ENCODE measurements around the gene TBATA.
"Not testable (repeated sequence)": the region's sequence is repeated elsewhere in the genome, so short reads cannot be mapped to it uniquely, and the experiment has no call there.

TBATA gene

DNA sequence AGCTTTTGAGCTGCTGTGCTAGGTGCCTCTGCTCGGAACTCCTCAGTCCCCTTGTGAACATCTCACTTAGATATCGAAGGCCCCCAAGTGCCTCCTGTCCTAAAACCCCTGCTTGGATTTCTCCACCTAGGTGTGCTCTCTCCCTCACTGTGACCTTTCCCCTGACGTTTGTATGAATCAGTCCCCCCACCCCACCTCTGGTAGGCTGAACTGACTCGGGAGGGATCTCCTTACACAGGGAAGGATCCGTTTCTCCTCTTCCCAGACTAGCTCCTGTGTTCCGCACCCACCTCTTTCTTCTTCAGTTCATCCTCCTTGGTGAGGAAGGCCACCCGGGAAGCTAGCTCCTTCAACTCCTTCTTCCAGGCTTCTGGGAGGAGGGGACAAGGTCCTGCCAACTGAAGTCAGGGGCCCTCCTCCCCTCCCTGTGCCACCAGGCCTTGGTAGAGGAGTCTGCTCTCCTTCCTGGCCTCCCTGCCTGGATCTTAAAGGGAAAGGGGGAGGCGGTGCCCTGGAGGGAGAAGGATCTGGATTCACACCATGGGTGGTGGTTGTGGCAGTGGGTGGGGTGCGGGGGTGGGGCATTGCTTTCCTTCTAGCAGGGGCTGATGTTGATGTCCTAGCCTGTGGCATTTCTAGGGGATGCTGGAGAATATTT lies 6.8 kb downstream of the TBATA start:
- DNase-seq (ENCODE audit: low read depth in 2 of 2): no peak

DNA sequence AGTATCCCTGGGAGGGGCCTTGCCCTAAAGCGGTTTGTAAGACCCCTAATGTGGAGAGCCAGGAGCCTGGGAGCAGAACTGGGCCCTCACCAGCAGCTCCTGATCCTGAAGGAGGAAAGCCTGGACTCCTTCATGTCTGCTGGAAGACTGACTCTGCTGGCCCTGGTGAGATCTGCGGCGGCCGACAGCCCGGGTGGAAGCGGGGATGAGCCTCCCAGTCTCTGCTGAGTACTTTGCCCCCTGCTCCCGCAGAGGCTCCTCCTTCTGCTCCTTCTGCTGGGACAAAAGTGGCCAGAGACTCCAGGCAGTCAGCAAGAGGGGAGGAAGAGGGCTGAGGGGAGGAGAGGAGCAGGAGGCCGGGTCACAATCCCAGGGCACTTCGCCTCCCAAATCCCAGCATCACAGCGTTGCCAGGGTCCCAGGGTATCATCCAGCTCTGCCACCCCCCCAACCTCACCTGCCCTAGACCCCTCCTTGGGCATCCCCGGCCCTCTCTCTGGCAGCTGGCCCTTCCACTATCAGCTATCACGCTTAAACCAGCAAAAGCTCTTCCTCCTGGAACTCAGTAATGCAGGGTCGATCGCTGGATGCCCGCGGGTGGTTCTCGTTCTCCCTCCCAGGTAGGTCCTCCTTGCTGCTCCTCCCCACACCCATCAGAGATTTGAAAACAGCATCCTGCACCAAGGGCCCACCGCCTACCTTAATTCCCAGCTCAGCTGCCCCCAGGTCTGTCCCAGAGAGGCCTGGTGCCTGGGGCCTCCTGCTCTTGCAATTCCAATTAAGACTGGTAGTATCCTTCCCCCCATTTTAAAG lies 7.9 kb downstream of the TBATA start:
- DNase-seq (ENCODE audit: low read depth in 2 of 2): no peak

DNA sequence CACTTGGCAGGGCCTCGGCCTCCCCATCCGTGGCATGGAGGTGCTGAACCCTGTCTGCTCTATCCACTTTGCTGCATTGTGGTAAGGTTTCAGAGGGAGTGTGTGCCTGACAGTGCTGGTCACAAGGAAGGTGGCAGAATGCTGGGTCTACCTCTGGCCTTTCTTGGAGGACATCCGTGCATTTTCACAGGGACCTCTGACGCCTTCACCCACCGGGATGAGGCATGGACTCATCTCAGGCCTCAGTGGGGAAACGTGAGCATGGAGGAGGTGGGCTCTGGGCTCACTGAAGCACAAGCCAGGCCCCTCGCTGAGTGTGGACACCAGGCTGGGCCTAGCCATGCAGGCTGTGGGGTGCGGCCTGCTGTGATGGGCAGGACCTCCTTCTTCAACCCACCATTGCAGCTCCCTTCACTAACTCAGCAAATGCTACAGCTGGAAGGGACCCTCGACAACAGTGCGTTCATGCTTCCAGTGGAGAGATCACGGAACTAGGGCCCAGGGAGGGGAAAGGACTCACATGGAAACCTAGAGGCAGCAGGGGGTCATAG lies 8.6 kb downstream of the TBATA start:
- DNase-seq (ENCODE audit: low read depth in 2 of 2): no peak

DNA sequence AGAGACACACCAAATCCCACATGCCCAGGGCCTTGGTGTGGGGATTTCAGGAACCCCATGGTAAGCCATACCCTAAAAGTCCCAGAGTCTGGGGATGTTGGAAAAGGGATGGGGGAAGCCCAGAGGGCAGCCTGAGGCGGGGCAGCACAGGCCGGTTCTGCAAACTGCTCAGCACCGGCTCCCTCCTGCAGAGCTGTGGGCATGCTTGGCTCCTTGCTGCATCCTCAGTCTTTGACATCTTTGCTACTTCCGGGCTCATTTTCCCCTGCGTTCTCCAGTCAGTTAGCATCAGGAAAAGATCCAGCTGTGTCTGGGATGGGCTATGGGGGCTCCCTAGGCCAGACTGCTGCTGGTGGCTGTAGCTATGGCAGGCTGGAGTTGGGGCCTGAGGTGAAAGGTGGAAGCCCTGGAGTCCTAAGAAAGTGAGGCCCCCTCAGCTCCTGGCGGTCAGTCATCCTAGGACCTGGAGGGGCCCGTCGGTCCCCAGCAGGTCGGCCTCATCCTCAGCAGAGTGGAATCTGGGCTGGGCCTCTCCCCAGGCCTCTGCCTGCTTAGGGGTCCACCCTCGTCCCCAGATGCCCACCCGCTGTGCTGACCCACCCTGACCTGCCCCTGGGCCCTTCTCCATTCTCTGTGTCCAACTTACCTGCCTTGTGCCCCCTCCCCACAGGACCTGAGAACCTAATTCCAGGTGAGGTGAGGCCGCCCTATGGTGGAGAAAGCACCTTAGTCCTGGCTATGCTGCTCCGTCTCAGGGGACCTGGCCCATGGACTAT lies 9.3 kb downstream of the TBATA start:
- DNase-seq (ENCODE audit: low read depth in 2 of 2): no peak

DNA sequence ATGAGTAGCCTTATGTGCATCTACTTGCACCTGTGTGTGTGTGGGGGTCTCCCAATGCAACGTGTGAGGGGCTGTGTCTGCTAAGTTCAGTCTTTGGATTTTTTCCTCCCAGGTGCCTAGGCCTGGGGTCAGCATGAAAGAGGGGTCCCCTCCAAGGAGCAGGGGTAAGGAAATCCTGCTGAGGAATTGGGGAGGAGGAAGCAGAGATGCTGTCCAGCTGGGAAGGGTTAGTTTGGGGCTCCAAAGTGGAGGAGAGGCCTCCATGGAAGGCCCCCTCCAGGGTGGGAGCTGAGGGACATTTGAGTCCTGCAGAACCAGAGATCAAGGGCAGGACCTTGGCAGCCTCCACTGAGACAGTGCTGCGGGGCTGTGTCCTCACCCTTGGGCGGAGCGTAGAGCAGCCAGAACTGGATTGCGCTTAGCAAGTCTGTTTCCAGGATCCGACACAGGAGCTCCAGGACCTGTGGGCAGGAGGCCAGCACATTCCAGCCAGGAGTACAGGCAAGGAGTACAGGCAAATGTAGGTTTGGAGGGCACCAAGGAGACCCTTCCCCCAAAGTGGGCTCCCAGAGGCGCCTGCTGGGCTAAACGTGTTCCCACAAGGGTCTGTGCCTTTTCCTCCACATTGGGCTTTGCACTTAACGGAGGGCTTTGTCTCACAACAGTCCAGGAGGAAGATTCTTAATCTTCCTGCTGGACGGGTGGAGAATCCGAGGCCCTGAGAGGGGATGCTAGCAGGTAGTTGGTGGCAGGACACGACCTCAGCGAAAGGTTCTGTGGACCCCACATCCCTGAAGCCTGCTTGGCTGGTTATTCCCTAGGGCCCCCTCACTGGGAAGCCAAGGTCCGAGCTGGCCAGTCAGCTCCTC lies 10.1 kb downstream of the TBATA start:
- DNase-seq (ENCODE audit: low read depth in 2 of 2): no peak

DNA sequence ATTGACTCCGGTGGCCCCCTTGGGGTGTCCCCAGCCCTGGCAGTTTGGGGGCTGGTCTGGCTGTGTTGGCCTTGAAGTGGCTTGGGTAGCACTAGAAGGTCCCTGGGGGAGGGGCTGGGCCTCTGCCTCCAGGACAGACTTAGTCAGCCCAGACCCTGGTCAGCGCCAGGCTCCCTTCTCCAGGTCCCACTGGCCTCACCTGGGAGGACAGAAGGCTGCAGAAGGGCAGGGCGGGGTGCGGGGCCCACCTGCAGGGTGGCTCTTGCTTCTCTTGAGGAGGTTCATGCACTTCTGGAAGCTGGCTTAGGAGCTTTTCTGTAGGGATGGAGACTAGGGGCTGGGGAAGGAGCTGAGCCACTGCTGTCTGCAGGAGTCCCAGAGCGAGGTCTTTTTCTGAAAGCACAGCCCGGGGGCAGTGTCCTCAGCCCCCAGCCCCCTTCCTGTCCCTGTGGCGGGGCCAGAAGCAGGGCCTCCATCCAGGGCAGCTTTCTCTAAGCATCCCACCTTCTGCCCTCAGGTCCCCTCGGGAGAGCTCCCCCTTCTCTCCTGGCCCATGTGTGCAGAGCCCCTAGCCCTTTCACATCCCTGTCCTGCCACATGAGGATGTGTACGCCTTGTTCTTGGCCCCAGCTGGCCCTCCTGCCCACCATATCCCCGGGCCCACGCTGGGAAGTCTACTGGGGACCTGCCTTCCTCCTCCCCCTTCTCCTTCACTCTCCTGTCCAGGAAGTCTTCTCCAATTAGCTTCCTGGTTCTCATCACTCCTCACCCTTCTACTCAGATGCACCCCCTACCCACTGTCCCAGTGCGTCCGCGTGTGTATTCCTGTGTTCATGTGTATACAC lies 11.0 kb downstream of the TBATA start:
- no peak for DNase-seq (ENCODE audit: low read depth in 2 of 2)

DNA sequence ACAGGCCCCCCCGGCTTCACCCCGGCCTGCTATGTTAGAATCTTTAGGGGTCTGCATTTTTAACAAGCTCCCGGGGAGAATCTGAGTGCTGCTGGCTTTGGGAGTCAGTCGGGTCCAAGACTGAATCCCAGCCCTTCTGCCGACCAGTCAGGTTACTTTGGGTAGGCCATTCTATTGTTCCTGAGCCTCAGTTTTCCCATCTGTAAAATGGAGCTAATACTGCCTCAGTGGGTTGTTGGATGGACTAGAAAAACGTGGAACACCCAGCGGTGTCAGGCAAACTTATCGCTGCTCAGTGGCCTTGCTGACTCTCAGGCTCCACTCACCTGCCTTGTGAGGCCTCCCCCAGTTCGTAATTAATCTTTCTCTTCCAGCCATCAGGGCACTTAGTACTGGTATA lies 11.7 kb downstream of the TBATA start:
- no peak for DNase-seq (ENCODE audit: low read depth in 2 of 2)

DNA sequence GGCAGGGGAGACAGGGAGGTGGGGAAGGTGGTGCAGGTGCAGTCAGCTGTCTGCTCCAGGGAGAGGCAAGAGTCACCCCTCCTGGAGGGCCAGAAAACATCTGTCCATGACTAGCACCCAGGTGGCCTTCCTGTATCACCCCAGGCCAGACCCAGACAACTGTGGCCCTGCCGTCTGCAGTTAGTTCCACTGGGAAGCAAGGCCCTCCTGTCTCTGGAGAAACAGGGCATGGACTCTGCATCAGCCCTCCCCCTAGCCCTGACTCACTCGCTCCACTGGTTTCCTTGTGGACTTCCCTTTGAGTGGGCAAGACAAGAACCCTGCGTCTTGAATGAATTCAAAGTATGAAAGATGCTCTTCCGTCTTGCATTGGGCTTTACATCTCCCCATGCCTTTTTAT lies 12.6 kb downstream of the TBATA start:
- no peak for DNase-seq (ENCODE audit: low read depth in 2 of 2)

DNA sequence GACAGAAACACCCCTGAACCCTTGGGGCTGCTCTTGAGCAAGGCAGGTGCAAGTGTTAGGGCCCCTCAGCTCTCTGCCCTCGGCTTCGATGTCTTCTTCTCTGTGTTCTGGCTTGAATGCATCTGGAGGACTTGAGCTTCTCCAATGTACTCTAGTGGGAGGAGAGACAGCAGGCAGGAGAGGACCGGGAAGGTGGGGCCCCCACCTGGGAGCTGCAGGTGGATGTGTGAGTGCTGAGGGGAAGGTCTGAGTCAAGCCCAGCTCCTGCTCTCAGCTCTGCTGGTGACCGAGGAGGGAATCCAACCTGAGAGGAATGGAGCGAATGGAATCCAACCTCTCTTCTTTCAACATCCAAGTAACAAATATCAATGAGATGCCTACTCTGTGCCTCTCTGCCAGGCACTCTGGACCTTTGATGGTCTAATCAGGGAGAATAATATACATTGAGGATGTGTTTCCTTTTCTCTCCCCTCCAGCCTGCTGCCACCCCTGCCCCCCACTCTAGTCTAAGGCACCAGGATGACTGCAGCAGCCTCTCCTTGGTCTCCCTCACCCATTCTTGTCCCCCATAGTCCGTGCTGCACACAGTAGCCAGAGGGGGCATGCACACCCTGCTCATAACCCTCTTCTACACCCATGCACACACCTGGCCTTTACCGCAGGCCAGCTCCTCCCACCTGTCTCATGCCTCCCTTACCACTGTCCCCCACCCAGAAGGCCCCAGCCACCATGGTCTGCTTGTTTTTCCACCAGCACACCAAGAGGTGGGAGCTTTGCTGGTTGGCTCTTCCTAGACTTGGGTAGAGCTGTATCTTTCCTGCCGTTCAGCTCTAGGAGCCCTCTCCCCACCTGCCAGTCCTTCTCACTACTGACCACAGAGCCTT lies 13.6 kb downstream of the TBATA start:
- no peak for DNase-seq (ENCODE audit: low read depth in 2 of 2)

DNA sequence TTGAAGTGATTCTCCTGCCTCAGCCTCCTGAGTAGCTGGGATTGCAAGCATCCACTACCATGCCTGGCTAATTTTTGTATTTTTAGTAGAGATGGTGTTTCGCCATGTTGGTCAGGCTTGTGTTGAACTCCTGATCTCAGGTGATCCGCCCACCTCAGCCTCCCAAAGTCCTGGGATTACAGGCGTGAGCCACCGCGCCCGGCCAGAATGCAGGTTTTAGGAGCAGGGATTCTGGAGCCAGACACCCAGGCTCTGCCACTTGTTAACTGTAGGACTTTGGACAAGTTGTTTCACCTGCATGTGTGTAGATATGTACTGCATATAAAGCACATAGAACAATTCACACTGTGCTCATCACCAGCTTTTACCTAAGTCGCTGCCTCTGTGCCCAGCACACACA lies 14.7 kb downstream of the TBATA start:
- not testable (repeated sequence) for DNase-seq (ENCODE audit: low read depth in 2 of 2)

DNA sequence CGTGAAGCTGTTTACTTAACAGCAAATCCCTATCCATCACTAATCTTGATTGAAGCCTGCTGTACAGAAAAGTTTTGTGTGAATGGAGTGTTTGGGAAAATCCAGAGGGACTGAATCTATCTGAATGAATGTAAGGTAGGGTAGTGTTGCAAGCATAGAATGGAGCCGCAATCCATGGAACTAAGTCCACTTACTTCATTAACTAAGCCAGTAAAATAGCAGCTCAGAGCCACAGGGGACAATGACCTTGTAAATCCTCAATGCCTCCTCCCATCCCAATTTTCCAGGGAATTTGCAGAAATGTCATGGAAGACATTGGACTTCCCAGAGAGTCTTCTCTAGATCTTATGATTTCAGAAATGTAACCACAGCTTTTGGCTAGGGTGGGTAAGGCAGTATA lies 15.2 kb downstream of the TBATA start:
- DNase-seq (ENCODE audit: low read depth in 2 of 2): no peak

DNA sequence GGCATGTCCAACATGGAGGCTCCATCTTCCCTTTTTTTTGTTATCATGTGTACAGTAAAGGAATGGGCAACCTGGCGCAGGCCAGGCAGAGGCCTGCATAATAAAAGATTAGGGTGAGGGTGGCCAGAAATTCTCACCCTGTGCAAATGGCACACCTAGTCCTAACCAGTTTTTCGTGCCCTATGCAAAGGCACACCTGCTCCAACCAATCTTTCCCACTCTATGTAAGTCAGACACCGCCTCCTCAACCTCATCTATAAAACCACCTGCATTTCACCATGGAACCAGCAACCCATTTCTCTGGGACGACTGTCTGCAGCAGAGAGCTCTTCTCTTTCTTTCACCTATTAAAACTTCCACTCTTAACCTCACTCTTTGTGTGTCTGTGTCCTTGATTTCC lies 16.1 kb downstream of the TBATA start:
- DNase-seq (ENCODE audit: low read depth in 2 of 2): no peak

DNA sequence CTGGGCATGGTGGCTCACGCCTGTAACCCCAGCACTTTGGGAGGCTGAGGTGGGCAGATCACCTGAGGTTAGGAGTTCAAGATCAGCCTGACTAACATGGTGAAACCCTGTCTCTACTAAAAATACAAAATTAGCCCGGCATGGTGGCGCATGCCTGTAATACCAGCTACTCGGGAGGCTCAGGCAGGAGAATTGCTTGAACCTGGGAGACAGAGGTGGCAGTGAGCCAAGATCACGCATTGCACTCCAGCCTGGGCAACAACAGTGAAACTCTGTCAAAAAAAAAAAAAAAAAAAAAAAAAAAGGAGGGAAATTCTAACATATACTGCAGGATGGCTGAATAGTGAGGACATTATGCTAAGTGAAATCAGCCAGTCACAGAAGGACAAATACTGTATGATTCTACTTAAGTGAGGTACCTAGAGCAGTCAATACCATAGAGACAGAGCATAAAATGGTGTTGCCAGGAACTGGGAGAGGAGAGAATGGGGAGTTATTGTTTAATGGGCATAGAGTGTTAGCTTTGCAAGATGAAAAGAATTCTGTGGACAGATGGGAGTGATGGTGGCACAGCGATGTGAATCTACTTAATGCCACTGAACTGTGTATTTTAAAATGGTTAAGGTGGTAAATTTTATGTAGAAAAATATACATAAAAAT lies 17.0 kb downstream of the TBATA start:
- not testable (repeated sequence) for DNase-seq (ENCODE audit: low read depth in 2 of 2)

DNA sequence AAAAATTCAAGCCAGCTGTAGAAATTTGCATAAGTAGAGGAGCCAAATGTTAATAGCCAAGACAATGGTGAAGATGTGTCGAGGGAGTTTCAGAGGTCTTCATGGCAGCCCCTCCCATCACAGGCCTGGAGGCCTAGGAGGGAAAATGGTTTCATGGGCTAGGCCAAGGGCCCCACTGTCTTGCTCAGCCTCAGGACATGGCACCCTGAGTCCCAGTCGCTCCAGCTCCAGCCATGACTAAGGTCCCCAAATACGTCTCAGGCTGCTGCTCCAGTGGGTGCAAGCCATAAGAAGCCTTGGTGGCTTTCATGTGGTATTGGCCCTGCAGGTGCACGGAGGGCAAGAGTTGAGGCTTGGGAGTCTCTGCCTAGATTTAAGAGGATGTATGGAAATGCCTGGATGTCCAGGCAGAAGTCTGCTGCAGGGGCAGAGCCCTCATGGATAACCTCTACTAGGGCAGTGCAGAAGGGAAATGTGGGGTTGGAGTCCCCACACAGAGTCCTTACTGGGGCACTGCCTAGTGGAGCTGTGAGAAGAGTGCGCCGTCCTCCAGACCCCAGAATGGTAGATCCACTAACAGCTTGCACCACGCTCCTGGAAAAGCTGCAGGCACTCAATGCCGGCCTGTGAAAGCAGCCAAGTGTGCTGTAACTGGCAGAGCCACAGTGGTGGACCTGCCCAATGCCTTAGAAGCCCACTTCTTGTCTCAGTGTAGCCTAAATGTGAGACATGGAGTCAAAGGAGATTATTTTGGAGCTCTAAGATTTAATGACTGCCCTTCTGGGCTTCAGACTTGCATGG lies 19.2 kb downstream of the TBATA start:
- DNase-seq (ENCODE audit: low read depth in 2 of 2): no peak

DNA sequence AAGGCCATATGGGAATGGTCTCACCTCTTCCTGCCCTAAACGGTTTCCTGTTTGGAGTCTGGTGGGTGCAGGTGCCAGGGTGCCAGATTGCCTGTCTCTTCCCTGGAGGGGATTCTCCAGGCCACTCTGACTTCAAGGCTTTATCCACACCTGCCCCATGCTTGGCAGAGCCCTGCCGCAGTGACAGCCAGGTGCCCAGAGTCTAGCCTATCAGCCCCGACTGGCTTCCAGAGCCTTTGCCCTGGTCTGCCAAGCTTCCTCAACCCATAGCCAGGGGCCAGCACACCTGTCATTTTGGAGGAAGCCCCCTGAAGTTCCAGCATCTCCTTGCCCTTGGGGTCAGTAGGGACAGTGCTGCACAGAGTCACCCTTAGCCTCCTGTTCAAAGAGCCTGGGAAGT lies 21.6 kb downstream of the TBATA start:
- DNase-seq (ENCODE audit: low read depth in 2 of 2): no peak

DNA sequence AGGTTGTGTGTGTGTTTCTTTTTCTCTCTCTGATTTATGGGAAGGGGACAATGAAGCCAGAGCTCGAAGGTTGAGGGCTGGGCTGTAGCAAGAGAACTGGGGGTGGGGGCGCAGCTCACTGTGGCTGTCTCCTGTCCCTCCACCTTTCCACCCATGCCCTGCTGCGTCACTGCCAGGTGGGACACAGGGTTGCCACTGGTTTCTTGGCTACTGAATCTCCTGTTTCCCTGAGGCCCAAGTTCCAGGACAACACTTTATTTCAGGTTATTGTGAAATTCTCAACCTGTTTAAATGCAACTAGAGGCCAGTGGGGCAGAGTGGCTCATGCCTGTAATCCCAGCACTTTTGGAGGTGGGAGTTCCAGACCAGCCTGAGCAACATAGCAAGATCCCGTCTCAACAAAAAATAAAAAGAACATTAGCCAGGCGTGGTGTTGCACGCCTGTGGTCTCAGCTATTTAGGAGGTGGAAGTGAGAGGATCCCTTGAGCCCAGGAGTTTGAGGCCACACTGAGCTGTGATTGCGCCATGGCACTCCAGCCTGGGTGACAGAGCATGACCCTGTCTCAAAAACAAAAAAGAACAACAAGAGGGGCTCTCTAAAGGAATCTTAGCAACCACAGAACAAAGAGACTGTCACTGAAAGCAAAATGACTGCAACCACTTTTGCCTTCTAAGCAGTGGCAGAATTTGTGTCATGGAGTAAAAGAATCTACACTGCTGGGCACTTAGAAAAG lies 22.6 kb downstream of the TBATA start:
- no peak for DNase-seq (ENCODE audit: low read depth in 2 of 2)

DNA sequence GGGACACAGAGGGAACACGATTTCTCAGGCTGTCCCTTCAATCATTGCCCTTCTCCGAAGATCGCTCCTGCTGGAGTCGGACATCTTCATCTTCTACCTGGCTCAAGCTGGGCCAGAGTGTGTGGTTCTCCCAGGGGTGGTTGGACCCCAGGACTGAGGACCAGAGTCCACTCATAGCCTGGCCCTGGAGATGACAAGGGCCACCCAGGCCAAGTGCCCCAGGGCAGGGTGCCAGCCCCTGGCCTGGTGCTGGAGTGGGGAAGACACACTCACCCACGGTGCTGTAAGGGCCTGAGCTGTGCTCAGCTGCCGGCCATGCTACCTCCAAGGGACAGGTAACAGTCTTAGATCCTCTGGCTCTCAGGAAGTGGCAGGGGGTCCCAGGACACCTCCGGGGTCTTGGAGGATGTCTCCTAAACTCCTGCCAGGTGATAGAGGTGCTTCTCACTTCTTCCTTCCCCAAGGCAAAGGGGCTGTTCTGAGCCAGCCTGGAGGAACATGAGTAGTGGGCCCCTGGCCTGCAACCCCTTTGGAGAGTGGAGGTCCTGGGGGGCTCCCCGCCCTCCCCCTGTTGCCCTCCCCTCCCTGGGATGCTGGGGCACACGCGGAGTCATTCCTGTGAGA lies 23.3 kb downstream of the TBATA start:
- DNase-seq (ENCODE audit: low read depth in 2 of 2): no peak

Data from stimulated activated CD8-positive, alpha-beta memory T cell treated with anti-CD3 and anti-CD28 coated beads, Interleukin-15, amount 100 ng/mL, for 4 hours (primary cell).